IPS-11a (cell line): ENCODE data around the gene HES2.
"Not testable (repeated sequence)": the region's sequence is repeated elsewhere in the genome, so short reads cannot be mapped to it uniquely, and the experiment has no call there.

Experiments
- H3K4me3 ChIP-seq: one replicate; pipeline ENCODE4 v1.5.1; 2013; ENCODE audit warnings: low read depth, low read length, control low read depth

HES2 gene

GRCh38 chr1:6437012-6437700 is 17.4 kb upstream of the HES2 start:
- not testable (repeated sequence) for H3K4me3 ChIP-seq

- not testable (repeated sequence) for H3K4me3 ChIP-seq
Observed at GRCh38 chr1:6436277-6436676, 16.6 kb upstream of the HES2 start.

- H3K4me3 ChIP-seq: no peak overlapping the region
Observed at GRCh38 chr1:6435547-6435946, 15.8 kb upstream of the HES2 start.

- no peak overlapping the region for H3K4me3 ChIP-seq
Observed at GRCh38 chr1:6435129-6435528, 15.4 kb upstream of the HES2 start.

- H3K4me3 ChIP-seq: no peak overlapping the region
Observed at GRCh38 chr1:6434186-6434585, 14.5 kb upstream of the HES2 start.

GRCh38 chr1:6431645-6432579 is 12.2 kb upstream of the HES2 start:
- not testable (repeated sequence) for H3K4me3 ChIP-seq

GRCh38 chr1:6429660-6430411 is 10.1 kb upstream of the HES2 start:
- H3K4me3 ChIP-seq: not testable (repeated sequence)

GRCh38 chr1:6428453-6428852 is 8.7 kb upstream of the HES2 start:
- H3K4me3 ChIP-seq: not testable (repeated sequence)

- no peak overlapping the region for H3K4me3 ChIP-seq
Observed at GRCh38 chr1:6427441-6428390, 8.0 kb upstream of the HES2 start.

GRCh38 chr1:6426972-6427350 is 7.2 kb upstream of the HES2 start:
- no peak overlapping the region for H3K4me3 ChIP-seq

- H3K4me3 ChIP-seq: no peak overlapping the region
Observed at GRCh38 chr1:6426277-6426971, 6.7 kb upstream of the HES2 start.

- no peak overlapping the region for H3K4me3 ChIP-seq
Observed at GRCh38 chr1:6425658-6426057, 5.9 kb upstream of the HES2 start.

GRCh38 chr1:6424619-6425593 is 5.2 kb upstream of the HES2 start, which contains the start of gene ESPN:
Gene ESPN (plus strand): TSS chr1:6424776. CDS start chr1:6424956, 180 bp downstream.
- H3K4me3 ChIP-seq: no peak within 1 kb of the TSS

GRCh38 chr1:6424000-6424565 is 4.4 kb upstream of the HES2 start:
- no peak overlapping the region for H3K4me3 ChIP-seq

GRCh38 chr1:6423321-6423999 is 3.7 kb upstream of the HES2 start:
- H3K4me3 ChIP-seq: no peak overlapping the region

GRCh38 chr1:6421266-6421665 is 1.5 kb upstream of the HES2 start:
- no peak overlapping the region for H3K4me3 ChIP-seq

GRCh38 chr1:6420454-6421042 is 829 bp upstream of the HES2 start:
- H3K4me3 ChIP-seq: no peak overlapping the region
